IPS DF 4.7 (cell line): ENCODE measurements around the gene SH3BGRL.
"Not testable (repeated sequence)": the region's sequence is repeated elsewhere in the genome, so short reads cannot be mapped to it uniquely, and the experiment has no call there.

ENCODE experiments used
- DNase-seq: peaks from one replicate; pipeline ENCODE4 v3.0.0-alpha.2; 2013; ENCODE audit warnings: low spot score; ENCODE audit errors: extremely low read depth

SH3BGRL gene

GRCh38 chrX:81259714-81260395, 58.0 kb downstream of the SH3BGRL start:
- no peak for DNase-seq

GRCh38 chrX:81261576-81261975, 59.7 kb downstream of the SH3BGRL start:
- no peak for DNase-seq

- DNase-seq = no peak
Observed at GRCh38 chrX:81263059-81263458, 61.2 kb downstream of the SH3BGRL start.

- no peak for DNase-seq
Observed at GRCh38 chrX:81278616-81279015, 76.7 kb downstream of the SH3BGRL start.

GRCh38 chrX:81280148-81280547, 78.2 kb downstream of the SH3BGRL start:
- DNase-seq = no peak

- DNase-seq = no peak
Observed at GRCh38 chrX:81286075-81286474, 84.2 kb downstream of the SH3BGRL start.

GRCh38 chrX:81286608-81287007, 84.7 kb downstream of the SH3BGRL start:
- no peak for DNase-seq

GRCh38 chrX:81291996-81292395, 90.1 kb downstream of the SH3BGRL start:
- DNase-seq = no peak

- no peak for DNase-seq
Observed at GRCh38 chrX:81294101-81294500, 92.2 kb downstream of the SH3BGRL start.

- no peak for DNase-seq
Observed at GRCh38 chrX:81301877-81302276, 100.0 kb downstream of the SH3BGRL start.

- DNase-seq = no peak
Observed at GRCh38 chrX:81304563-81304962, 102.7 kb downstream of the SH3BGRL start.

GRCh38 chrX:81305240-81305639, 103.3 kb downstream of the SH3BGRL start:
- no peak for DNase-seq

- DNase-seq = no peak
Observed at GRCh38 chrX:81308086-81308829, 106.4 kb downstream of the SH3BGRL start.

- DNase-seq = no peak
Observed at GRCh38 chrX:81316163-81316562, 114.3 kb downstream of the SH3BGRL start.

GRCh38 chrX:81331653-81332052, 129.8 kb downstream of the SH3BGRL start:
- DNase-seq = not testable (repeated sequence)

- DNase-seq = no peak
Observed at GRCh38 chrX:81336455-81337152, 134.7 kb downstream of the SH3BGRL start.

GRCh38 chrX:81337805-81338204, 135.9 kb downstream of the SH3BGRL start:
- DNase-seq = no peak

GRCh38 chrX:81338924-81339323, 137.0 kb downstream of the SH3BGRL start:
- DNase-seq = no peak

GRCh38 chrX:81345296-81345695, 143.4 kb downstream of the SH3BGRL start:
- DNase-seq = not testable (repeated sequence)
